HG03565 (cell line): ENCODE data around the gene HDAC4.

Experiments
- ATAC-seq: cut with Tn5 transposase; IDR thresholded peaks from one replicate; pipeline ENCODE4 v1.9.1; 2021; ENCODE audit warnings: mild to moderate bottlenecking, moderate library complexity; ENCODE audit not compliant: unreplicated experiment

HDAC4 gene

GRCh38 chr2:239194731-239195317 is 206.0 kb downstream of the HDAC4 start:
- ATAC-seq = no peak

GRCh38 chr2:239193925-239194677 is 206.7 kb downstream of the HDAC4 start:
- no peak for ATAC-seq

GRCh38 chr2:239193401-239193811 is 207.4 kb downstream of the HDAC4 start:
- no peak for ATAC-seq

- ATAC-seq = no peak
Measured at GRCh38 chr2:239192975-239193374, 207.8 kb downstream of the HDAC4 start.

- ATAC-seq = no peak
Measured at GRCh38 chr2:239192456-239192855, 208.4 kb downstream of the HDAC4 start.

DNA sequence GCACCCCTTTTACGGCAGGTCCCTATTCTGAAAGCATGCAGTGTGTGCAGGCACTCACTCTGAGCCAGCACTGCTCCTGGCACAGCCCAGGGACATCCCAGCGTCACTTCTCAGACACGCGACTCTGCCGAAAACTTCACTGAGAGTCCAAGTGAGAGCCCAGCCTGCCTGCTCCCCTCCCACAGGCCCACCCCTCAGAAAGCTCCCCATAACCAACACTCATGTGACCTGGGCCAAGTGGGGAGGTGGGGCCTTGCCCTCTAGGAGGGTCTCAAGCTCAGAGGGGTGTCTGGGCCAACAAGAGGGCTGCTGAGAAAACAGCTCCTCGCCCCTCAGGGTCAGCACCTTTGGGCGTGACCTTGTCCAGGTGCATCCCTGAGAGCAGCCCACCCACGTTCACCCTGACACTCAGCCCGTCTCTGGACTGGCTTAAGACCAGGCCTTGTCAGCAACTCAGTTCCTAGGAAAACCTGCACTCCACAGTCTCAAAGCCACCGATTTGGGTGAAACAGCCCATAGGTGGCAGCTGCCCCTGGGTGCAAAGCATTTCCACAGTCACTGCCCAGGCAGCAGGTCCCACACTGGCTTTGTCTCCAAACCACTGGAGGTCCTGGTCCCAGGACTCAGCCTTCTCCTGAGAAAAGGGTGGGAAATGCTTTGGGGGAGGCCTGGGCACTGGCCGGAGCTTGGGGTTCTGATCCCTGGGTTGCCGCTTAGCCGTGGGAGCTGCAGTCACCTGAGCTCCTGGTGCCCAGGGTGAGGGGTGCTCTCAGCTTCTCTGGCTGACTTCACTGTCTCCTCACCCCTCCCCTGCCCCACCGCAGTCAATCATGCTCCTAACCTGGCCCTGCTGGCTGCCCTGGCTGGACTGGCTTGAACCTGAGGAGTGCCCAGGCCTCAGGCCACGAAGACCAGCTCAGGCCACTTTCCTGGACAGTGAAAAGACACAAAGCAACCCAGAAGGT is 209.6 kb downstream of the HDAC4 start:
- no peak for ATAC-seq

GRCh38 chr2:239190361-239190760 is 210.5 kb downstream of the HDAC4 start:
- ATAC-seq = no peak

- ATAC-seq = no peak
Measured at GRCh38 chr2:239189711-239190131, 211.1 kb downstream of the HDAC4 start.

GRCh38 chr2:239188536-239188935 is 212.3 kb downstream of the HDAC4 start:
- no peak for ATAC-seq

DNA sequence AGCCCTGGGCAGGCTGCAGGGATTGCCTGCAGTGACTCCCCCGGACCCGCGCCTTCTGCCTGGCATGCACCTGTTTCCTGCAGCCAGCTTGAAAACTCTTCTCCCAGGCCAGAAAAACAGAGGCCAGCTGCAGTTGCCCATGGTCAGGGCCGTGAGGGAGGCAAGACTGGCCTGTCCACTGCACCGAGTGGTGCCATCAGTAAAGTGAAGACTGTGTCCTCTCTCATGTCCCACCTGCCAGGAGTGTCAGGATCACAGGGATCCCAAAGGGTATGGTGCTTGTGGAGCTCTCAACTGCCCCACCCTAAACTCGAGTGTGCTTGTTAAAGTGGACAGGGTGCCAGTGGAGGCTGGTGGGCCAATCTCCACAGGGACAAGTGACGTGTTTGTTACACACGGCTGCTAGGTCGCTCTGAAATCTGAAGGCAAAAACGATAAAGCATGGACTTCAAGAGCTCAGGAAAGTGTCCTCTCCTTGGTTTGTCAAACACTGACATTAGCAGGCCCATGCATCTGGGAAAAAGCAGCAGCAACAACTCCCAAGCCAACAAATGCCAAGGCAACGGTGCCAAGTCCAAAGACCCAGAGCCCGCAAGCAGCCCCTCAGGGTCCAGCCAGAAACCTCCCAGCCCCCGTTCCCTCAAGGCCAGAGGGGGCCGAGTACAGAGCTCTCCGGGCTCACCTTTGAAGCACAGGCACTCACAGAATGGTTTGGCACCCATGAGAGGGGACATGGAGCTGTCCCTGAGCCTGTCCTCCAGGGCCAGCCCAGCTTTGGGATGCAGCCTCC is 213.2 kb downstream of the HDAC4 start:
- ATAC-seq = no peak

DNA sequence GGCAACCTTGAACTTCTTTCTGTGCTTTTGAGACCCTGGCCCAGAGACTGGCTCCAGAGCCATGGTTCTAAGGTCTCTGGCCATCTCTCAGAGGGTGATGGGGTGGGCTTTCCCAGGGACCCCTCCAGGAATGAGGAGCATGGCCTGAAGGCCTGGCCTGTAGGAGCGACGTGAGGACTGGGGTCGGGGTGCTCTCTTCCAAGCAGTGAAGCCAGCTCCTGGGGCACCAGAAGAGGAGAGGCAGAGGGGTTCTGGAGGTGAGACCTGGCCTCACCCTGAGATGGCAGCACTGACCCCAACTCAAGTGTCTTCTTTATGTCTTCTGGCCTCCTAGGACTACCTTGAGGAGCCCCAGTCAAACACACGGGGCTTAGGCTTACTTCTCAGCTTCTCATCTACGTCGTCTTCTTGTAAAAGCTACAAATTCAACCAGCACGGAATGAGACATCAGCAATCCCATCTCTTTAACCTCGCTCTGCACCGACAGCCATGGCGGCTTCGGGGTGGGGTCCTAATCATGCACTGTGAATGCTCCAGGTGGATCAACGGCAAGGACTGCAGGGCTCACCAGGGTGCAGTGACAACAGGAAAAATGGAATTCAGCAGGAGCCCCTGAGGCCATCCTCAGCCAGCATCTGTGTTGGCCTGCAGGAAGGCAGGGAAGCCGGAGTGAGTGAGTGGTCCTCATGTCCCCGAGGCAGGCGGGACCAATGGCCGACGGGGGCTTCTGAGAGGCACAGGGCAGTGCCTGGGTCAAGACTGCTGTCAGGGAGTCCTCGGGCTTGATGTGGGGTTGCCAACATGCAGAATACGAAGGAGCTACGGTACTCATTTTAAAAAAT is 214.1 kb downstream of the HDAC4 start:
- ATAC-seq = no peak

GRCh38 chr2:239184968-239185903 is 215.6 kb downstream of the HDAC4 start:
- no peak for ATAC-seq

GRCh38 chr2:239184179-239184578 is 216.6 kb downstream of the HDAC4 start:
- no peak for ATAC-seq

DNA sequence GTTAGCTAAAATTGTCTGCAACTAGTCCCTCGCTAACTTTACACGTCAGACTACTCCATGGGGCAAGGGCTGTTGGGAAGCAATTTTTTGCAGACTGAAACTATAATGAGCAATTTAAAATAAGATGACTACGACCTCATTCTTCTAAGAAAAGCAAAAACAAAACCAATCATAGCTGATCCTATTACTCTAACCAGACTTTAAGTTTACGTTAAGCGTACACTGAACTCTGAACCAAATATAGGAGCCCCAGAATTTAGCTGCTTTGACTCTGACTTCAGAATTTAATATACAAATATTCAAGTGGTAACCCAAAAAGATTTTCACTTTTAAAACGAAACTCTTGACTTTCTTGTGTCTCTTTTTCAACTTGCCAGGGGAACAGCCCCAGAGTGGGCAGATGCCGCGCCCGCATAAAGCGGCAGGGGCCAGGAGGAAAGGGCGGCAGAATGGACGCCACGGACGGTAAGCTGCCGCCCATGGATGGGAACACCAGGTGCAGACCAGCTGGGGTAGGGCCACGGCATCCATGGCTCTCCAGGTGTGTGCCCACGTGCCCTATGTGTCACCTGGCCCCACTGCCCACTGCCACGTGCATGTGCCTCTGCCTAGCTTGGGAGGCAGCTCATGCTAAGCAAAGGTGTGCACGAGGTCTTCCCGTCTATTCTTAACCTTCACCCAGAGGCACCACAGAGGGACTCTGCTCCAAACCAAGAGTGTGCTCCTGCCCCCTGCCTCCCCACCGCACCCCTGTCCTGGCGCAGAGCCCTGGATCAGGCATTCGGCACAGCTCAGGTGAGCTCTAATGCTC is 217.6 kb downstream of the HDAC4 start:
- ATAC-seq = no peak

- ATAC-seq = no peak
Measured at GRCh38 chr2:239181903-239182581, 218.8 kb downstream of the HDAC4 start.

- no peak for ATAC-seq
Measured at GRCh38 chr2:239181074-239181902, 219.5 kb downstream of the HDAC4 start.
